WTC11 (cell line): Measurements from ENCODE around the gene SPEN.

ENCODE experiments used
- AFF4 ChIP-seq: sonication (generic); formaldehyde crosslinking; IDR thresholded peaks from 2 replicates; pipeline ENCODE4 v1.8.1; 2023; ENCODE audit warnings: mild to moderate bottlenecking, missing genetic modification reagents, borderline replicate concordance
- E2F1 ChIP-seq: sonication (generic); formaldehyde crosslinking; IDR thresholded peaks from 2 replicates; pipeline ENCODE4 v1.8.0; 2022; ENCODE audit warnings: mild to moderate bottlenecking, missing genetic modification reagents
- NR2C2 ChIP-seq: sonication (generic); formaldehyde crosslinking; IDR thresholded peaks from 2 replicates; pipeline ENCODE4 v1.8.0; 2022; ENCODE audit warnings: mild to moderate bottlenecking, missing genetic modification reagents
- SP1 ChIP-seq: sonication (generic); formaldehyde crosslinking; conservative IDR thresholded peaks from 2 replicates; pipeline ENCODE4 v1.8.1; 2022; ENCODE audit warnings: missing genetic modification reagents
- ZNF232 ChIP-seq: sonication (generic); formaldehyde crosslinking; IDR thresholded peaks from 2 replicates; pipeline ENCODE4 v1.8.0; 2022; ENCODE audit warnings: mild to moderate bottlenecking, missing genetic modification reagents

DNA sequence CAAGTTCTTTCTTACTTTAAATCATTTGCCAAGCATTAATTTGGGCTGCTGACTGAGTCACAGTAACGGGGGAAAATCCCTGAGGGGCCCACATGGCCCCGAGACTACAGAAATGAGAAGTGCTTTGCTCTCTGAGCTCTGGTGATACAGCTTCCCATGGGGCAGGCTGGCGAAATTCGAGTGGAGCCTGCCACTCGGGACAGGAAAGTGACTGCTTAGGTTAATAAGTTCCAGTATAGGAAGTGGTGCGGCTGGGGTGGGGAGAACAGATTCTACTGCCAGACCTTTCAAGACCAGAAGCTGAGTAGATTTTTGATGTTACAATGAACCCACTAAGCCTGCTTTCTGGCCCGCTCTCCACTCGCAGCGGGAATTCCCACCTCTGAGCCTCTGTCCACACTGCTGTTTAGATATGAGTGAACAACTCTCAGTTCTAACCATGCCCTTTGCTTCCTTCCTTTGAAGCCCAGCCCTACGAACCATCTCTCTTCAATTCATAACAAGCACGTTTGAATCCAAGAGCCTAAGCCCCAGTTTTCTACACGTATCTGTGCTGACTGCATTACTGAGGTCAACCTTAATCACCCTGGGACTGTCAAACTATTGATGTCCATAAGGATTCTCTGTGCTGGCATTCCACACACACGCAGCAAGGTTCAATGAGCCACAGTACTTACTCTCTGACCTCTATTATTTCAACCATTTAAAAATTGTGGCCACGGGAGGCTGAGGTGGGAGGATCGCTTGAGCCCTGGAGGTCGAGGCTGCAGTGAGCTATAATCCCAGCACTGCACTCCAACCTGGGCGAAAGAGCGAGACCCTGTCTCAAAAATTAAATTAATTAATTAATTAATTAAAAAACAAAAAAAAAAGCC lies 118.8 kb downstream of the SPEN start:
- TF ChIP-seq E2F1 (no peak), SP1 (CRISPR knock-in tag) (no peak), AFF4 (CRISPR knock-in tag) (no peak), NR2C2 (CRISPR knock-in tag) (no peak), ZNF232 (CRISPR knock-in tag) (no peak)
